GM21360 (cell line): Measurements from ENCODE around the gene SGIP1.

Experiments
- ATAC-seq: cut with Tn5 transposase; IDR thresholded peaks from one replicate; pipeline ENCODE4 v1.9.1; 2021; ENCODE audit warnings: mild to moderate bottlenecking, moderate library complexity; ENCODE audit not compliant: unreplicated experiment

SGIP1 gene

DNA sequence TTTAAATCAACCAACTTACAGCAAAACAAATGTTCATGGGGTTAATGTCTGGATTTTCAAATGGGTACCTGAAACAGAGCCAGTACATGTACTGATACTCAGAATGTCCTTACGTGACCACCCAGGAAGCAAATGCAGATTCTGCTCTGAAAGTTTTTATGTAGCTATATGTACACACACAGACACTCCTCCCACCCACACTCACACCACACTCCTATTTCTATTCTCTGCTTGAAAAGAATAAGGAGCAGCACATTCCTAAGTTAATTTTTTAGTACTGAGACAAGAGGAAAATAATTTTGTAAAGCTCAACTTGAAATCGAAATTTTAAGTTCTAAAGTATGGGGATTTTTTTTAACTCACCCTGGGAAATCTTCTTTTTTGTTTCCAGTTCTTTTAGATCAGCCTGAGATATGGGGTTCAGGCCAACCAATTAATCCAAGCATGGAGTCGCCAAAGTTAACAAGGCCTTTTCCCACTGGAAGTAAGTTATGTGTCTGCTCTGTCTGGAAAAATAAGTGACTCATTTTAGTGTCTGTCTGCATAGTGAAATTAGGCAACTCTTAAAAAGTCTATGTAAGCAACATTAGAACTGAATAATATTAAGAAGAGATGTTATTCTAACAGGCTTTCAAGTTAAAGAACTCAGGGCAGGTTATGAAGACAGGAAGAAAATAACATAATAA lies 142.8 kb downstream of the SGIP1 start:
- ATAC-seq = no peak

DNA sequence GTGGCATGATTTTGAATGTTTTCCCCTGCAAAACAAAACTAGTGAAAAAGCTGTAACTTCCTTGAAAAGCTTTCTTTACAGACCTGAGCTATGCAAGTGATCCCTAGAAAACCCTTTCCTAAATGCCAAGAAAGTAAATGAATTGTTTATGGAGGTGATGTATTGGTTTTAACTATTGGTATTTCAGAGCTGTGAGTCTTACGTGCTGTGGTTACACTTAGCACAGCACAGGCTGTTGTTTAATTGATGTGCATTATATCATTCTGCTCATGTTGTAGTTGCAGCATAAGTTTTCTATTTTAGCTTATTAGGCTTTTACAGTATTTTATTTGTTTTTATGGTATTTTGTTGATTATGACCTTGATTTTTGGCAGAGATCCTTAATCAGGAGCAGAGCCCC lies 144.2 kb downstream of the SGIP1 start:
- no peak for ATAC-seq

DNA sequence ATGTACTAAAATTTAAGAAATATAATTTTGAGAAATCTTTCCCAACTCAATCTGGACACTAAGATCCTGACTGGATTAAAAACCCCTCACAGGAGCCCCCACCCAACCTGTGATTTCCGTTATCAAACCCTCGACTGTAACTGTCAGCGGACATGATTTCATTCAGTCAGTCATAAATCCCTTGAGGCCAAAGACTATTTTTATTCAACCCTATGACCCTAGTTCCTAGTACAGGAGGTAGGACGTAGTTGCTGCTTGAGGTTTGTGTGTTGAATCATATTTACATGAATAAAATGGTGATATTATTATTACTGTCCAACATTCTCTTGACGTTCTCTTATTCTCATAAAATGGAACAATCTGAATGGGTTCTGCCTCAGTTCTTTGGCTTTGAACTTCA lies 145.2 kb downstream of the SGIP1 start:
- ATAC-seq = no peak

DNA sequence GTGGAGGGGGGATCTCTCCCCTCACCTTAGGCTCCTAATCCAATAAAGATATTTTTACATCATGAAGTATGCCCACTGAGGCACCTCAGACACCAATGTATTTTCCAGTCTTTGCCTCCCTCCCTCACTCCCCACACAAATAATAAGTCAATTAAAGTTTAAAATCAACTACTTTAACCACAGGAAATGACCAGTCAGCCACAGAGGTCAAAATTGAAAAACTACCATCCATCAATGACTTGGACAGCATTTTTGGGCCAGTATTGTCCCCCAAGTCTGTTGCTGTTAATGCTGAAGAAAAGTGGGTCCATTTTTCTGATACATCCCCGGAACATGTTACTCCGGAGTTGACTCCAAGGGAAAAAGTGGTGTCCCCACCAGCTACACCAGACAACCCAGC lies 147.7 kb downstream of the SGIP1 start:
- ATAC-seq = no peak

DNA sequence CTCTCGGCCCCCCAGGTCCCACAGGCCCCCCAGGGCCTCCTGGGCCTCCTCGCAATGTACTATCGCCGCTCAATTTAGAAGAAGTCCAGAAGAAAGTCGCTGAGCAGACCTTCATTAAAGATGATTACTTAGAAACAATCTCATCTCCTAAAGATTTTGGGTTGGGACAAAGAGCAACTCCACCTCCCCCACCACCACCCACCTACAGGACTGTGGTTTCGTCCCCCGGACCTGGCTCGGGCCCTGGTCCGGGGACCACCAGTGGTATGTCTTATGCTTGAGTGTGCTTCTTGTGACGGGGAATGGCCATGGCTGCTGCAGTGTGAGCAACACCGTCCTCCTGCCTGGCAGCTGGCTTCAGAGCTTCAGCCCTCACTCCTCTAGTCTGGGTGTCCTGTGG lies 148.2 kb downstream of the SGIP1 start:
- no peak for ATAC-seq

DNA sequence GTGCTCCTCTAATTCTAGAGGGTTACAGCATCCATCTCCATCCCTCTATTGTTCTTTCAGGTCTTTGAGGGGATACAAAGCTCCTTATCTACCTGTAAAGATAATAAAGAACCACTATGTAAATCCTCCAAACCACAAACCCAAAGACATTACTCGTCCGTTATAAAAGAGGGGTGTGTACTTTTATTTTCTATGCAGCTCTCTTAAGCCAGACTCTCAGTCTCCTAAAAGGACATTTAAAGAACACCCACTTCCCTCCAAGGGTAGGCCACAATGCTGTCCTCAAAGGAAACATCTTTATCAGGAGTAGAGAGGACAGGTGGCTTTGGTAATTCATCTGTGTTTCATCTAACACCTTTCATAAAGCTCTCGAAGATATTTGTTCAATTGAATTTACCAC lies 150.4 kb downstream of the SGIP1 start:
- ATAC-seq = no peak

DNA sequence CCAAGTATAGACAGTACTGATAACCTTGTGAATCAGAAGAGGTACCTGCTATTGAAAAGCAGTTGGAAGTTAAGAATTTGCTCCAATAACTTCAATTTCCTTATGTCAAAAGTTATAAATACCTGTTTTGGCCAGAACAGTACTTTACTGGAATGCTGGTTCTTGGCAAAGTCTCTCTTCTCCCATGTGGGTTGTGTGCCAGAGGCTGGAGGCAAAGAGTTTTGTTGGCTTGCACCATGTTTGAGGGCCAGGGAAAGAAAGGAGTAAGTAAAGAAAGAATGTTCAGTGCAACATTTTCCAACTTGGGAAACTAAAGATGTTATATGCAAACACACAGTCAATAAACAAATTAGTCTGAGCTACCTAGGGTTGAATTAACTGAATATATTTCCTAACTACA lies 151.3 kb downstream of the SGIP1 start:
- ATAC-seq = no peak

DNA sequence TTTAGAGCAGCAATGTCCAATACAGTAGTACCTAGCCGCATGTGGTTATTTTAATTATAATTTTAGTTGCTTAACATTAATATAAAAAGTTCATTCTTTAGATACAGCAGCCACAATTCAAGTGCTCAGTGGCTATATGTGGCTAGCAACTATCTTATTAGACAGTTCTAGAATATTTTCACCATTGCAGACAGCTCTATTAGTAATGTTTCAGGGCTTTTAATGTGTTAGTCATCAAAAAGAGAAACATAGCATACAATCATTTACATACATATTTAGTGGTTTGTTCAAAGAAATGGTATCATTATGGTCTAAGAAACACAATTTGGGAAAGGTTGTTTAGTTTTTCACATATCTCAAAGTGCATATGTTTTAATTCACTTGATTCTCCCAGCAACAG lies 151.7 kb downstream of the SGIP1 start:
- ATAC-seq = no peak

DNA sequence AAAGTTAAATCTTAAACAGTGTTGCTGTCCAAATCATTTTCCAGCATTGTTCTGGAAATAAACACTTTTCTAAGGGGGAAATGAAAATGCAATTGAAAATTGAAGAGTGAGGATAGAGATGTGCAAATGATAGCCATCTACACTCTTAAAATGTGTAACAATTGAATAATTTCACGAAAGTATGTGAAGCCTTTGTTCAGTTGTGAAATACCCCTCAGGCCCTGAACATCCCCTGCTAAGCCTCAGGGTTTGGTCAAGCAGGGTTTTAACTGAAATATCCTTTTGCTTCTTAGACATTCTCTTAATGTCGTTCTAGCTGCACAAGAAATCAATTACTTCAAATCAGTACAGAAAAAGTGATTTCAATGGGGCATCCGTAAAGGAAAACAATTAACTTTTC lies 152.5 kb downstream of the SGIP1 start:
- no peak for ATAC-seq

DNA sequence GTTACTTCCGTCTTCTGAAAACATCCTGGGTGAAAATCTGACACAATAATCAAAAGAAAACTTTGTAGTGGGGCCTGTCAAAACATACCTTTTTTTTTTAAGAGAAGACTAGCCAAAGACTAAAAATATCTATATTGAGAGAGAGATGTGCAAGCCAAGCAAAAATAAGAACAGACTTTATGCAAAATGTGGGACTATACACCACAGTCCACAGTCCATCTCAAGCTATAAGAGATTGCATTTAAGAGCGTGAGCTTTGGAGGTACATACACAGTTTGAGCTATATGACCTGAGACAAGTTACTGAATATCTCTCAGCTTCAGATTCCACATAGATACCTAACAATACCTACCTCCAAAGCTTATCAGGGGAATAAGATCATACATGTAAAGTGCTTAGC lies 153.4 kb downstream of the SGIP1 start:
- ATAC-seq = no peak

DNA sequence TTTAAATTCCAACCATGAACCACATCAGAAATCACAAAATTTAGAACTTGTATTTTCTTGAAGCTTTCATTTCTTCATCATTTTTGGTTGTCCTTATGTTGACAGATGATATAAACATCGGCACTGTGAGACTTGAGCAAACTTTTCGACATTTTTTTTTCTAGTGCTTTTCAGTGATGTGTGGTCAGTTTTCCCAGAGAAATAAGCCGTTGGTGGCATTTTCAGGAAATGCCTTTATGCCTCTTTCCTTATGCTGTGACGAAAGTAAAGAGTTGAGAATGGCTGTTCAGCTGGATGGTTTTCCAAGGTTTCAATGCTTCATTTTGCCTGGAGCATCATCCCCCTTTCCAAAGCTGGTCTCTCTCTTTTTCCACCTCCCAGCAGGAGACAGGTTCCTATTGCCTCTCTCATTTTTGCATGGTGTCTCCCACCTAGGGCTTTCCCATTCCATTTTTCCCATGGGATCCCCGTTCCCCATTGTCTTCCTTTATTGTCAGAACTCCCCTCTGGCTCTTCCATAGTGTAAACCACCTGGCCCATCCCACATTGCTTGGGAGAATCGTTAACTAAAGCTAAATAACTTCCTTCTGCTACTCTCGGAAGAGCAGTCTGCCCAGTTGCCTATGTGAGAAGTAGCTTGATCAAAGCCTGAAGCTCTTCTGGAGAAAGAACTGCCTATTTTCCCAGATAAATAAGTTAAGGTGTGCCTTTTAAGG lies 156.9 kb downstream of the SGIP1 start:
- ATAC-seq = no peak

DNA sequence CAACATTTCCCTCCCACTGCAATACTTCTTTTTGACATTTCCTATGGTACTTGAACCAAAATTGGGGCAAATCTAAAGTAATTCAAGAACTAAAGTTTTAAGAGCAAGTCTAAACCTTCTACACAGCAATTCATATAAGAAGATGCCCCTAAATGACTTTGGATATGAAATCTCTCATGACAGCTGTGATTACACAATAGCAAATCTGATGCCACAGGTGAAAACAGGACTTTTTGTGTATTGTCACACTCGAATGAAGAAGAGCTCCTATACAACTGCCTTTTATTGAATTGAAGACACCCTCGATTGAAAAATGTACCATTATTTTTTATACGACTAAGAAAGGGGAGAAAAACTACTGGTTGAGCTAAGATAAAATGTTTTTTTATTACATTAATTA lies 158.7 kb downstream of the SGIP1 start:
- ATAC-seq = no peak

DNA sequence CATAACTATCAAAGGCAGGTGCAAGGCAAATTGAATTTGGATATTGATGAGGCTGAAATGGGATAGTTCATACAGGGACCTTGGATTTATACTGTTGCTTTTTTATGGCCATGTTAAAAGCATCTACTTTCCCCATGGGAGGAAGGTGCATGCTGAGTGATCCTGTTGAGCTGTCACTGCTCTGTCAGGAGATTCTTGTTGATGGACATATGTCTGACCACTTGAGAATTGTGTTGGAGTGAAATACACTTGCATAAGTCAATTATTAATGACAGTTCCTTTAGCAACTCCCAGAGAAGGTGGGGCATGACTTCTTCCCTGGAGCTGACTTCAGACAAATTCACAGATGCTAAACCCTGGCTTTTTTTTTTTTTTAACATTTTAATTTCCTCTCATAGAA lies 159.9 kb downstream of the SGIP1 start:
- no peak for ATAC-seq

DNA sequence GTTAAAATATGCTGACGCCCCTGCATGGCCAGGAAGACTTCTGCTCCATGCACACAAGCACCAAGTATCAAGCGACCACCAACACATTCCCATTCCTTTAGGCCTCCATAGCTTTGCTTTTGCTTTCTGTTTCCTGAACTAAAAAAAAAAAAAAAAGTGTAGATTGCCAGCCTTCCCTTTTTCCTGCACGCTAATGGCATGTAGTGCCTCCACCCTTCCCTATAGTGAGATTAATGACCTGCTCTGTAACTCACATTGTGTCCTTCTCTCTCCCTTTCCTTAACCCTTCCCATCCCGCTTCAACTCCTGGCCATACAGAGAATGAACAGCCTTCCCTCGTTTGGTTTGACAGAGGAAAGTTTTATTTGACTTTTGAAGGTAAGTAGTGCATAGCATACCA lies 161.2 kb downstream of the SGIP1 start:
- ATAC-seq = no peak

DNA sequence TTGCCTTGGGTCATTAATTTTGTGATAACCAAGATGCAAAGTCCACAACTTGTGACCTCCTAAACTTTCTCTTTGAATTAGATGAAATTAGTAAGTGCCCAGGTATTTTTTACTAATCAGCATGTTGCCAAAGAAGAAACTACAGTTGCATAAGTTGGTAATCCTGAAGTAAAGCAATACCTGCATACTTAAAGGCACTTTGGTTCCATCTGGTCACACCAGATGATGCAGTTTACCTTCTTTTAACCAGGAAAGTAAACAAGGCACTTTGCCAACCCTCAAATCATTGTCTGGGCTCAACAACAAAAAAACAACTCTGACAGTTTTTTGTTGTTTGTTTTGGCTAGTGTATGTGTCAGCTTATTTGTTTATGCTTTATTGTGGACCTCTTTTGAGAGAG lies 162.8 kb downstream of the SGIP1 start:
- no peak for ATAC-seq

DNA sequence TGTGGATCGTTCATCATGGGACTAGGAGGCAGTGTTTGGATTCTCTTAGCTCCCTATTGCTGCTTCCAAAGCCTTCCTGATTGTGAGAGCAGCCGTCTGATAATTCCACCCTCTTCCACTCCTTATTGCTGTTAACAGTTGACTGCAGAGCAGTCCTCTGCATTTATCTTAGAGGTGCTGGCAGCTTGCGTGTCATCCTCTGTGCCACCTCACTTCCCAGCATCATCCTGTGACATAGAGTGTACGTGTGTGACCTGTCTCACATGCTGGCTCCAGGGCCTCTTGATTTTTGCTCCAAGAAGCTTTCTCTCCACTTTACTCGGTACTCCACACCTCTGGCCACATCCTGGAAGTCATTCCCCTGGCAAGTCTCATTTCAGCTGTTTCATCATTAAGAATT lies 165.3 kb downstream of the SGIP1 start:
- ATAC-seq = no peak

DNA sequence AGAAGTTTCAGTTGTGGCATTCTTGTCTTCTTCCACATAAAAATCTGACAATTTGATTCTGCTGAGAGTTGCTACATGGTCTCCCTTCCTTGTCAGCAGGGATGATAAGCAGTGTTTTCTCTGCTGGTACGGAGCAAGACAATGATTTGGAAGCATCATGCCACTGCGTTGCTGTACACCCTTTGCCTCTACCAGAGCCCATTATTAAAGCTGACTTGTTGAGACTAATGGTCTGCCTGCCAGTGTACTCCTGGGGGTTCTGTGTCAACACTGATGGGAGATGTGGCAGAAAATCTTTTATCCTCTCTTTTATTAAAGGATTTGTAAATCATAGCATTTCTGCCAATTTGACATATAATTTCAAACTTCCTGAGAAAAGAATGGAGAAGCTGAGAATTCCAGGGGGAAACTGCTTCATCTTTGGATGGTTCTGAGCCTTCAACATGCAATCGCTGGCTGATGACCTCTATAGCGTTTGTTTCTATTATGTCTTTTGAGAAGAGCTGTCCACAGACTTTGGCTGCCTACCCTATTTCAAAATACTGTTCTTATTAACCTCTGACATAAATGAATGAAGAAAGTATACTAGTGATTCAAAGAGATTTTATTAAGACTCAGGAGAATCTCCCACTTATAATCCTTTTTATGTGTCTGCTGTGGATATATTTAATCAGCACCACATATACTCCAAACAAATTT lies 170.4 kb downstream of the SGIP1 start:
- no peak for ATAC-seq

DNA sequence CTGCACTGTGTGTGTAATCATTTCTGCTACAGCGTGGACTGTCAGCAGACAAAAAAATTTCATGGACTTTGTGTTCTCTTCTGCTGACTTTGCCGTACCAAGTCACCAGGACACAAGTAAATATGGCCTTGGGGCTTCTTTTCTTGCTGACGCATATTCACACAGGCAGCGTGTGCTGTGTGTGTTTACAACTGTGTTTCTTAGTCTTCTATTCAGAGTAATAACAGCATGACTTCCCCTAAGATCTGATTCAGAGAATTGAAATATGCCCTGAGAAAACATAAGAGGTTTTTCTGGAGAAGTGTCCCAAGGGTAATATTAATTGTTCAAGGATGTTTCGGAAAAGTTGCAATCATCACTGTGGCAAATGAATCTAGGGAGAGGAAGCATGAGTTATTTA lies 171.2 kb downstream of the SGIP1 start:
- no peak for ATAC-seq

DNA sequence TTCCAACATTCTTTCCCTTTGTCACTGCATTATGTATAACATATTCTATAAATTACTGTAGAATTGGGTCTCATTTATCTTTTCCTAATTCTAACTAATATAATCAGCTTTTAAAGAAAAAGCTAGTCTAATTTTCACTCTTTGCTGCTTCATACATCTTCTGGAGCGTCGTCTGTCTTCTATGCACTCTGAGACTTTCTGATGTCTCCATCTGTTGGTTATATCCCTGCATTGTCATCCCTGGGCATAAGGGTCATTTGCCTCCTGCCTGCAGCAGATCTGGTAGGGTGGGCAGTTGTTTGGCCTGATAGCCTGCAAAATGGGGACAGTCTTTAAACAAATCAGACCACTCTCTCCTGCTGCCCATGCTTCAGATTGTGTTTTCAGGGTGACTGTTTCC lies 177.5 kb downstream of the SGIP1 start:
- no peak for ATAC-seq

DNA sequence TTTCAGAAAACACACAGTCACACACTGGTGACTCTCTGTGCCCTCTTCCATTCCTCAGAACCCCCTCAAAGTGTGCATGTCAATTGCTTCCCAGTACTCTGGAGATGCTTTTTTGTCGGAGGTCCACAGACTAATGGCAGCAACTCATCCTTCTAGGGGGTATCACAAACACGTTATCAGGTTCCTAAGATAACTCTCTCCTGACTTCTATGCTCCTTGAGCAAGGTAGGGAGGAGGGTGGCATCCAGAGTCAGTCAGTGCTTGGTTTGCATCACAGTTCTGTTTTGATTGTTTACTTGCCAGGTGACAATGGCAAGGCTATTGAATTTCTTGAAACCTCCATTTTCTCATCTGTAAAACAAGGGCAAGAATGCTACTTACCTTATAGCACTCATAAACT lies 178.9 kb downstream of the SGIP1 start:
- ATAC-seq = no peak

DNA sequence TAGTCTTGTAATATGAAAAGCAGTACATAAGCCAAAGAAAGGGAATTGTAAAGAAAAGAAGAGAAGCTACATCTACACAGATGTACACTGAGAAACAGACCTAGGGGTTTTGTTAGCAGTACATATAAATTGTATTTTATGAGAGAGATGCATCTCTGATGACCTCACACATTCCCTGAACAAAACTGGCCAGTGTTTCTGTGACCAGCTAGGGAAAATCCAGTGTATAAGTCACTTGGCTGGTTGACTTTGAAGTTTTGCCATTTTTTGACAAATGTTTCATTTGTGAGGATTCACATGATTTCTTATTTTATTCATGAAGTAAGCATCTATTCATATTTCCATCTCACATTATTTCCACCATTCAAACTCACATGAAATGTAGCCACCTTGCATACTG lies 190.0 kb downstream of the SGIP1 start:
- no peak for ATAC-seq
